HL-60 (cell line): ENCODE data around the gene ERGIC1.

ENCODE experiments used
- POLR2AphosphoS5 ChIP-seq: IDR thresholded peaks from 2 replicates; pipeline ENCODE4 v1.6.1; 2012; ENCODE audit warnings: low read depth
- REST ChIP-seq: IDR thresholded peaks from 2 replicates; pipeline ENCODE4 v1.6.1; 2012; ENCODE audit warnings: low read depth; ENCODE audit not compliant: insufficient replicate concordance
- SPI1 ChIP-seq: IDR thresholded peaks from 2 replicates; pipeline ENCODE4 v1.6.1; 2012; ENCODE audit warnings: low read depth, mild to moderate bottlenecking, borderline replicate concordance
- TF ChIP-seq, protein P1 (sequence below): IDR thresholded peaks from one replicate; pipeline ENCODE4 v1.5.1; 2011; ENCODE audit warnings: low read length, control low read depth, inconsistent platforms; ENCODE audit not compliant: insufficient read depth

GRCh38 chr5:172933238-172933637 lies 99.2 kb downstream of the ERGIC1 start:
- TF ChIP-seq, protein P1, sequence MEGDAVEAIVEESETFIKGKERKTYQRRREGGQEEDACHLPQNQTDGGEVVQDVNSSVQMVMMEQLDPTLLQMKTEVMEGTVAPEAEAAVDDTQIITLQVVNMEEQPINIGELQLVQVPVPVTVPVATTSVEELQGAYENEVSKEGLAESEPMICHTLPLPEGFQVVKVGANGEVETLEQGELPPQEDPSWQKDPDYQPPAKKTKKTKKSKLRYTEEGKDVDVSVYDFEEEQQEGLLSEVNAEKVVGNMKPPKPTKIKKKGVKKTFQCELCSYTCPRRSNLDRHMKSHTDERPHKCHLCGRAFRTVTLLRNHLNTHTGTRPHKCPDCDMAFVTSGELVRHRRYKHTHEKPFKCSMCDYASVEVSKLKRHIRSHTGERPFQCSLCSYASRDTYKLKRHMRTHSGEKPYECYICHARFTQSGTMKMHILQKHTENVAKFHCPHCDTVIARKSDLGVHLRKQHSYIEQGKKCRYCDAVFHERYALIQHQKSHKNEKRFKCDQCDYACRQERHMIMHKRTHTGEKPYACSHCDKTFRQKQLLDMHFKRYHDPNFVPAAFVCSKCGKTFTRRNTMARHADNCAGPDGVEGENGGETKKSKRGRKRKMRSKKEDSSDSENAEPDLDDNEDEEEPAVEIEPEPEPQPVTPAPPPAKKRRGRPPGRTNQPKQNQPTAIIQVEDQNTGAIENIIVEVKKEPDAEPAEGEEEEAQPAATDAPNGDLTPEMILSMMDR = no peak
- TF ChIP-seq POLR2AphosphoS5 (no peak), SPI1 (no peak), REST (no peak)
